ENCODE data around the gene HAUS2.

The HAUS2 gene

DNA sequence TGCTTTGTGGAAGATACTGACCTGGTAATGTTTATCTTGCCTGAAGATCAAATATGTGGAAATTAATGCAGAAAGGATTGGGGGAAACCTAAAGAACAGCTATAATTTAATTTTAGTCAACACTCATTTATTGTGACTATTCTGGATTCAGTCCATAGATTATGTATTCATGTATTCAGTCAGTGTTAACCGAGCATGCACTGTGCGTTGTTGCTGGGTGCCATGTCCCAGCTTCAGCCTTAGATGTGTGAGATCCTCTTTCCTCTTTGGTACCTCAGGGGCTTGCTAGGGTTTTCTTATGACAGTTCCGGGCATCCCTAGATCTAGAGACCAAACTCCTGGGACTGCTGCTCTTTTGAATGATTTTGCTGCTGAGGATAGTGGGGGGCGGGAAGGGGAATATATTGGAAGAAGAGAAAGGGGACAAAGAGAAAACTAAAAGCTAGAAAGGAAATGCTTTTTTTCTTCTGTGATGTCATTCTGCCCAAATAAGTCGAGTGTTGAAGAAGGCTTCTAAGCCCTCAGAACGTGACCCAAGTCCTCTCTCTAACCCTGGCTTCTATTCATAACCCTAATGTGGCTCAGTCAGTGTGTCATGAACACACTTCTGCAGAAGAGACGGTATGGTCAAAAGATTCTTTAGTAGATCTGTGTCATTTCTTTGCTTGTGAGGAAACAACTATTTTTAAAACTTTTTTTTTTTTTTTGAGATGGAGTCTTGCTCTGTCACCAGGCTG, 60.3 kb downstream of the HAUS2 start:
- no peak for DNase-seq (ENCODE audit: low spot score)

DNA sequence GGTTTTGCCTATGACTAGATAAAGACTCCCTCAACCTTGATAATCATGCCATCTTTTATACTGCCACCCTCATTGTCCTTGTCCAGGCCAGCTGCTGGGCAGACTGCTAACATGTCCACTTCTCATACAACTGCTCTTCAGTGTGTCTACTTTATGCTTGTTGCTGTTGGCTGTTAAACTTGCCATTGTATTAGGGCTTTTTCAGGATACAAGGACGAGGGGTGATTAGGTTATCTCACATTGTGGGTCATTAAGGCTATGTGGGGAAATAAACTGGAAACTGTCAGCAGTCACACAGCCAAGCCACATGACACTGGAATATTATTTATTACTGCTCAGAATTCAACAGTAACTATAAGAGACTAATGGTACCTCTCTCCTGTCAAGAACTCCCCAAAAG, 62.9 kb downstream of the HAUS2 start:
- no peak for DNase-seq (ENCODE audit: low spot score)

DNA sequence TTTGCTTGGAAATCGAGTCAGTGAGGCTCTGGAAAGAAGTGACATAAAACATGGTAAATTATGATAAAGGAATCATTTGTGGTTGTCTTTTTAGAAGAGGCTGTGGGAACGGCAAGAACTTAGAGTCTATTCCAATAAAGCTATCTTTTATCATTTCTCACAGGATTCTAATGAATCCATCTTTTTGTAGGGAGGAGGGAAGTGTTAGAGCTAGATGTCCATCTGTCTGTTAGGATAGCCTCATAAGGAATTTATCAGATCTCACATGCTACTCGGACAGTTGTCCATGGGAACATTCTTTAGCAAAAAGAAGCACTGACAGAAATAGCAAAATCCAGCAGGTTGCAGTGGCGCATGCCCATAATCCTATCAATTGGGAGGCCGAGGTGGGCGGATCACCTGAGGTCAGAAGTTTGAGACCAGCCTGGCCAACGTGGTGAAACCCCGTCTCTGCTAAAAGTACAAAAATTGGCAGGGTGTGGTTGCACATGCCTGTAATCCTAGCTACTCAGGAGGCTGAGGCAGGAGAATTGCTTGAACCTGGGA, 63.8 kb downstream of the HAUS2 start:
- no peak for DNase-seq (ENCODE audit: low spot score)

DNA sequence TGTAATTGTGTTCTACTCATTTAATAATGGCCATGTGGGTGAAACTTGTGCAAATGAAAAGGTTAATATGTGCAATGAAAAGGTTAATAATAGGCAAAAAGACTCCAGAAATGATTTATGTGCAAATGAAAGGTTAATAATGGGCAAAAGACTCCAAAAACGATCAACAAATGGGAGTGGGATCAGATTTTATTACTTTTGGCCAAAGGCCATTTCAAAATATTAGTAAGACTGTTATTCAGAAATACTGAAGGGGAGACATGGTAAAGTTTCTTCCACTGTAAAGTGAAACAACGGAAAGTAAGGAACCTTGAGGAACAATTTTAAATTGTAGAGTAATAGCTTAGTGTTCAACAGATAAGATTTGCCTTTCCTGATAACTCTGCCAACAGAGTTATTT, 67.5 kb downstream of the HAUS2 start:
- DNase-seq (ENCODE audit: low spot score) = no peak

Data from HuH-7 (cell line).